ENCODE measurements around the gene CDK4.

DNA sequence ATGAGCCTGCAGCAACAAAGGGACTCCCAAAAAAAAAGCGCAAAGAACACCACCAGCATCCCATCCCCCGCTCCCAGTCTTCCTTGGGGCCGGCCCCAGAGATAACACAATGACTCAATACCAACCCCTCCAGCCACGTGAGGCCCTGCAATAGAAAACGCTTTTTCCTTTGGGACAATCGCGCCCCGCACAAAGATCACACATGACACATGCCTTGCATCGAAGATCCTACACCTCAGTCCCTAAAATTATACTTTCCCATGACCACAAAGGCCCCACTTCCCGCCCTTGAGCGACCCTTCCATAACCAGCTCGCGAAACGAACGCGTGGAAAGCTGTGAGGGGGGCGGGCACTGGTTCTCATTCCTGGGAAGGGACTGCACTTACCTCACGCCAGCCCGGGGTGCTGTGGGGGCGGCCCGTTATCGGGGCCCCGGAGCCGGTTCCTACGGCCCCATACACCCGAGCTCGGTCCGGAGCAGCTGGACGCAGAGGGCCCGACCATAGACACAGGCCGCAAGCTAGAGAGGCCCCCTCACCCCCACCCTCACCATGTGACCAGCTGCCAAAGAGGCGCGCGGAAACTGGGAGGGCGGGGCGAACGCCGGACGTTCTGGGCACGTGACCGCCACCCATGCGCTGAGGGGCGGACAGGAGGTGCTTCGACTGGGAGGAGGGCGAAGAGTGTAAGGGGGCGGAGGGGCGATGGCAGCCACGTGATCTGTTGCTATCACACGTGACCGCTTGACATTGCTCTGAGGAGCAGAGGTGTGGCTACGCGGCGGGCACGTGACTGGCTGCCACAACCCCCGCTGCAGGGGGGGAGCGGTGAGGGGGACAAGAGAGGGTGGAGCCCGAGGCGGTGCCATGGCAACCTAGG lies at the start of gene CDK4:
- TF ChIP-seq NFRKB (IDR thresholded peaks at IDR 0.05) (no peak), CHD4 (IDR thresholded peaks at IDR 0.05; ENCODE audit: borderline replicate concordance, low read length) (no peak), YY1 (IDR thresholded peaks at IDR 0.05; ENCODE audit: insufficient read depth, insufficient replicate concordance, low read depth, low read length) (peak; percentile 71), XBP1 (CRISPR knock-in tag; IDR thresholded peaks at IDR 0.05) (0 out of 2 replicates have a peak, but pooled peaks have one; percentile 17)
